HEK293 (cell line): Measurements from ENCODE around the gene PRM3.

Source experiments
- CTCF ChIA-PET: fragments of 350-600 bp; formaldehyde crosslinking; extraction: SDS; loops from one replicate; lab custom pipeline; 2021; ENCODE audit warnings: antibody characterized with exemption; lab: Yijun Ruan, JAX
- POLR2A ChIA-PET: fragments of 300-600 bp; formaldehyde crosslinking; extraction: SDS; loops from one replicate; lab custom pipeline; 2020; ENCODE audit warnings: antibody characterized with exemption, inconsistent platforms; lab: Yijun Ruan, JAX
- H3K27ac ChIP-seq: fragments of 200-500 bp; sonication (Bioruptor generic); 2 replicates; pipeline ENCODE4 v1.5.1; 2014; ENCODE audit warnings: low read depth, low read length, control low read depth, inconsistent platforms; ENCODE audit errors: extremely low read depth
- H3K36me3 ChIP-seq, 2 experiments: fragments of 200-500 bp in 1 of 2; sonication (Bioruptor generic) in 1 of 2; 1 replicate in 1 of 2; 2 replicates in 1 of 2; pipeline ENCODE4 v1.5.1; 2014 to 2017; ENCODE audit warnings: inconsistent platforms in 2 of 2, low read length in 2 of 2; ENCODE audit not compliant: control insufficient read depth in 2 of 2, insufficient read depth in 1 of 2
- H3K4me1 ChIP-seq: fragments of 200-500 bp; sonication (Bioruptor generic); 2 replicates; pipeline ENCODE4 v1.5.1; 2014; ENCODE audit warnings: mild to moderate bottlenecking, low read length, inconsistent platforms; ENCODE audit not compliant: control insufficient read depth, insufficient read depth
- H3K4me3 ChIP-seq: 2 replicates; pipeline ENCODE4 v1.5.1; 2011; ENCODE audit warnings: low read depth, mild to moderate bottlenecking, control low read depth, low read length, moderate library complexity
- H3K9me3 ChIP-seq: fragments of 200-500 bp; sonication (Bioruptor generic); 2 replicates; pipeline ENCODE4 v1.5.1; 2014; ENCODE audit warnings: low read depth, low read length, inconsistent platforms; ENCODE audit not compliant: control insufficient read depth, insufficient read depth
- KLF8 ChIP-seq: fragments of 450-650 bp; formaldehyde crosslinking; IDR thresholded peaks from 2 replicates; pipeline ENCODE4 v1.5.1; 2016; ENCODE audit warnings: missing biosample characterization, missing genetic modification characterization
- KLF9 ChIP-seq: fragments of 450-650 bp; formaldehyde crosslinking; IDR thresholded peaks from 2 replicates; pipeline ENCODE4 v1.5.1; 2016; ENCODE audit warnings: missing biosample characterization, missing genetic modification characterization, low read depth
- WT1 ChIP-seq: fragments of 450-650 bp; formaldehyde crosslinking; IDR thresholded peaks from 2 replicates; pipeline ENCODE4 v1.5.1; 2016; ENCODE audit warnings: missing biosample characterization, missing genetic modification characterization
- ZEB2 ChIP-seq: fragments of 450-650 bp; formaldehyde crosslinking; IDR thresholded peaks from 2 replicates; pipeline ENCODE4 v1.5.1; 2016; ENCODE audit warnings: missing biosample characterization, missing genetic modification characterization
- ZFHX2 ChIP-seq: fragments of 450-650 bp; formaldehyde crosslinking; conservative IDR thresholded peaks from 2 replicates; pipeline ENCODE4 v1.5.1; 2016; ENCODE audit warnings: missing biosample characterization, missing genetic modification characterization
- ZFP3 ChIP-seq: fragments of 450-650 bp; formaldehyde crosslinking; IDR thresholded peaks from 2 replicates; pipeline ENCODE4 v1.5.1; 2016; ENCODE audit warnings: low read depth, missing biosample characterization, missing genetic modification characterization
- ZNF169 ChIP-seq: fragments of 450-650 bp; formaldehyde crosslinking; IDR thresholded peaks from 2 replicates; pipeline ENCODE4 v1.5.1; 2016; ENCODE audit warnings: missing biosample characterization, missing genetic modification characterization
- ZNF391 ChIP-seq: fragments of 450-650 bp; formaldehyde crosslinking; IDR thresholded peaks from 2 replicates; pipeline ENCODE4 v1.5.1; 2016; ENCODE audit warnings: low read depth, missing biosample characterization, missing genetic modification characterization, borderline replicate concordance
- ZNF394 ChIP-seq: fragments of 450-650 bp; formaldehyde crosslinking; IDR thresholded peaks from 2 replicates; pipeline ENCODE4 v1.5.1; 2016; ENCODE audit warnings: missing biosample characterization, missing genetic modification characterization, mild to moderate bottlenecking, moderate library complexity, borderline replicate concordance
- ZNF48 ChIP-seq: fragments of 450-650 bp; formaldehyde crosslinking; IDR thresholded peaks from 2 replicates; pipeline ENCODE4 v1.5.1; 2016; ENCODE audit warnings: missing biosample characterization, missing genetic modification characterization
- ZNF549 ChIP-seq: fragments of 450-650 bp; IDR thresholded peaks from 2 replicates; pipeline ENCODE4 v1.5.1; 2018; ENCODE audit warnings: missing biosample characterization, missing genetic modification characterization, mild to moderate bottlenecking, inconsistent platforms, moderate library complexity
- ZNF558 ChIP-seq: fragments of 450-650 bp; formaldehyde crosslinking; IDR thresholded peaks from 2 replicates; pipeline ENCODE4 v1.5.1; 2016; ENCODE audit warnings: missing biosample characterization, missing genetic modification characterization
- ZNF629 ChIP-seq: fragments of 450-650 bp; formaldehyde crosslinking; IDR thresholded peaks from 2 replicates; pipeline ENCODE4 v1.5.1; 2017; ENCODE audit warnings: missing biosample characterization, missing genetic modification characterization
- ZNF660 ChIP-seq: fragments of 450-650 bp; IDR thresholded peaks from 2 replicates; pipeline ENCODE4 v1.5.1; 2018; ENCODE audit warnings: missing biosample characterization, mild to moderate bottlenecking, missing genetic modification characterization
- ZXDB ChIP-seq: fragments of 450-650 bp; formaldehyde crosslinking; IDR thresholded peaks from 2 replicates; pipeline ENCODE4 v1.5.1; 2016; ENCODE audit warnings: missing biosample characterization, missing genetic modification characterization
- TF ChIP-seq, protein P1 (sequence below): fragments of 450-650 bp; formaldehyde crosslinking; IDR thresholded peaks from 2 replicates; pipeline ENCODE4 v1.5.1; 2016; ENCODE audit warnings: missing biosample characterization, missing genetic modification characterization
- TF ChIP-seq, protein P2 (sequence below): fragments of 450-650 bp; formaldehyde crosslinking; IDR thresholded peaks from 2 replicates; pipeline ENCODE4 v1.5.0; 2017; ENCODE audit warnings: missing biosample characterization, missing genetic modification characterization, borderline replicate concordance
- TF ChIP-seq, protein P3 (sequence below): fragments of 450-650 bp; formaldehyde crosslinking; IDR thresholded peaks from 2 replicates; pipeline ENCODE4 v1.5.1; 2016; ENCODE audit warnings: missing biosample characterization, missing genetic modification characterization, low read depth

The PRM3 gene

GRCh38 chr16:11296706-11297491 is 23.5 kb upstream of the PRM3 start (continued):
- TF ChIP-seq, protein P1, sequence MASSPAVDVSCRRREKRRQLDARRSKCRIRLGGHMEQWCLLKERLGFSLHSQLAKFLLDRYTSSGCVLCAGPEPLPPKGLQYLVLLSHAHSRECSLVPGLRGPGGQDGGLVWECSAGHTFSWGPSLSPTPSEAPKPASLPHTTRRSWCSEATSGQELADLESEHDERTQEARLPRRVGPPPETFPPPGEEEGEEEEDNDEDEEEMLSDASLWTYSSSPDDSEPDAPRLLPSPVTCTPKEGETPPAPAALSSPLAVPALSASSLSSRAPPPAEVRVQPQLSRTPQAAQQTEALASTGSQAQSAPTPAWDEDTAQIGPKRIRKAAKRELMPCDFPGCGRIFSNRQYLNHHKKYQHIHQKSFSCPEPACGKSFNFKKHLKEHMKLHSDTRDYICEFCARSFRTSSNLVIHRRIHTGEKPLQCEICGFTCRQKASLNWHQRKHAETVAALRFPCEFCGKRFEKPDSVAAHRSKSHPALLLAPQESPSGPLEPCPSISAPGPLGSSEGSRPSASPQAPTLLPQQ (tag by site-specific recombination), result no peak
- TF ChIP-seq ZFHX2 (tag by site-specific recombination) (no peak), KLF8 (tag by site-specific recombination) (no peak), ZNF558 (tag by site-specific recombination) (no peak)

GRCh38 chr16:11296351-11296705 is 22.9 kb upstream of the PRM3 start:
- ChIA-PET CTCF (no interaction called here), POLR2A (interaction anchor here (2.4 kb wide), 1 partner anchor 40 kb away, joined by 8 read pairs; the partner anchor contains the start of gene SOCS1)
- Histone ChIP-seq H3K36me3 (no peaks in the 10 kb centered on the region), H3K9me3 (no peaks in the 10 kb centered on the region), H3K27ac (no peak overlapping the region), H3K4me1 (no peaks in the 10 kb centered on the region; the same call in 1 of the 2 replicates), H3K4me3 (no peak overlapping the region)
- TF ChIP-seq ZEB2 (no peak), ZNF48 (tag by site-specific recombination) (no peak), ZFP3 (tag by site-specific recombination) (peak; percentile 93), ZNF391 (tag by site-specific recombination) (no peak)

DNA sequence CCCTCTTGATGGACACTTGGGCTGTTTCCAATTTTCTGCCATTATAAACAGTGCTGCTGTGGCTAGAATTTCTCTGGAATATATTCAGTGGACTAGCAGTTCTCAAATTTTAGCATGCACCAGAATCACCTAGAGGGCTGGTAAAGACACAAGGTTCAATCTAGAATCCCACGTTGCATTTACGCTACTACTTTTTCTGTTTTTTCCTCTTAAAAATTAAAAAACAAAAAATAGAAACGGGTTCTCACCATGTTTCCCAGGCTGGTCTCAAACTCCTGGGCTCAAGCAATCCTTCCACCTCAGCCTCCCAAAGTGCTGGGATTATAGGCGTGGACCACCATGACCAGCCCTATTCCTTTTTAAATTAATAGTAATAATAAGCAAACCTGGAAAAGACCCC is 22.2 kb upstream of the PRM3 start:
- no peak overlapping the region for H3K4me3 ChIP-seq
- ChIA-PET POLR2A (no interaction called here), CTCF (no interaction called here)
- H3K27ac ChIP-seq, result no peak overlapping the region
- TF ChIP-seq ZNF169 (tag by site-specific recombination) (no peak), ZNF394 (tag by site-specific recombination) (no peak), ZNF629 (tag by site-specific recombination) (no peak), ZNF660 (tag by site-specific recombination) (no peak), WT1 (no peak), ZFP3 (tag by site-specific recombination) (no peak), ZNF549 (no peak), ZXDB (tag by site-specific recombination) (no peak), KLF9 (no peak)
- TF ChIP-seq, protein P2, sequence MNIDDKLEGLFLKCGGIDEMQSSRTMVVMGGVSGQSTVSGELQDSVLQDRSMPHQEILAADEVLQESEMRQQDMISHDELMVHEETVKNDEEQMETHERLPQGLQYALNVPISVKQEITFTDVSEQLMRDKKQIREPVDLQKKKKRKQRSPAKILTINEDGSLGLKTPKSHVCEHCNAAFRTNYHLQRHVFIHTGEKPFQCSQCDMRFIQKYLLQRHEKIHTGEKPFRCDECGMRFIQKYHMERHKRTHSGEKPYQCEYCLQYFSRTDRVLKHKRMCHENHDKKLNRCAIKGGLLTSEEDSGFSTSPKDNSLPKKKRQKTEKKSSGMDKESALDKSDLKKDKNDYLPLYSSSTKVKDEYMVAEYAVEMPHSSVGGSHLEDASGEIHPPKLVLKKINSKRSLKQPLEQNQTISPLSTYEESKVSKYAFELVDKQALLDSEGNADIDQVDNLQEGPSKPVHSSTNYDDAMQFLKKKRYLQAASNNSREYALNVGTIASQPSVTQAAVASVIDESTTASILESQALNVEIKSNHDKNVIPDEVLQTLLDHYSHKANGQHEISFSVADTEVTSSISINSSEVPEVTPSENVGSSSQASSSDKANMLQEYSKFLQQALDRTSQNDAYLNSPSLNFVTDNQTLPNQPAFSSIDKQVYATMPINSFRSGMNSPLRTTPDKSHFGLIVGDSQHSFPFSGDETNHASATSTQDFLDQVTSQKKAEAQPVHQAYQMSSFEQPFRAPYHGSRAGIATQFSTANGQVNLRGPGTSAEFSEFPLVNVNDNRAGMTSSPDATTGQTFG (tag by site-specific recombination), result no peak
- TF ChIP-seq, protein P3, sequence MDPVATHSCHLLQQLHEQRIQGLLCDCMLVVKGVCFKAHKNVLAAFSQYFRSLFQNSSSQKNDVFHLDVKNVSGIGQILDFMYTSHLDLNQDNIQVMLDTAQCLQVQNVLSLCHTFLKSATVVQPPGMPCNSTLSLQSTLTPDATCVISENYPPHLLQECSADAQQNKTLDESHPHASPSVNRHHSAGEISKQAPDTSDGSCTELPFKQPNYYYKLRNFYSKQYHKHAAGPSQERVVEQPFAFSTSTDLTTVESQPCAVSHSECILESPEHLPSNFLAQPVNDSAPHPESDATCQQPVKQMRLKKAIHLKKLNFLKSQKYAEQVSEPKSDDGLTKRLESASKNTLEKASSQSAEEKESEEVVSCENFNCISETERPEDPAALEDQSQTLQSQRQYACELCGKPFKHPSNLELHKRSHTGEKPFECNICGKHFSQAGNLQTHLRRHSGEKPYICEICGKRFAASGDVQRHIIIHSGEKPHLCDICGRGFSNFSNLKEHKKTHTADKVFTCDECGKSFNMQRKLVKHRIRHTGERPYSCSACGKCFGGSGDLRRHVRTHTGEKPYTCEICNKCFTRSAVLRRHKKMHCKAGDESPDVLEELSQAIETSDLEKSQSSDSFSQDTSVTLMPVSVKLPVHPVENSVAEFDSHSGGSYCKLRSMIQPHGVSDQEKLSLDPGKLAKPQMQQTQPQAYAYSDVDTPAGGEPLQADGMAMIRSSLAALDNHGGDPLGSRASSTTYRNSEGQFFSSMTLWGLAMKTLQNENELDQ (tag by site-specific recombination), result no peak
- H3K9me3 ChIP-seq, result no peaks in the 10 kb centered on the region
- H3K4me1 ChIP-seq, result no peaks in the 10 kb centered on the region; the same call in 1 of the 2 replicates
- no peaks in the 10 kb centered on the region for H3K36me3 ChIP-seq
